IMR-90 (cell line): ENCODE data around the gene ZMAT5. TPM values are rescaled to one million over a fixed set of nuclear protein-coding genes. Genes with fewer than 3 reads are reported as not detected.

ENCODE experiments used
- ATAC-seq: fragments of 200-7000 bp; cut with Tn5 transposase; 2 replicates; pipeline ENCODE4 v1.9.1; 2020; ENCODE audit warnings: low read depth, mild to moderate bottlenecking, moderate library complexity
- BruUV-seq: library from RNA; stranded (reverse); fragments of 400-500 nt; replicated peaks from 2 replicates; lab custom pipeline; 2021; lab: Mats Ljungman, UMichigan
- CTCF ChIA-PET: fragments of 300-600 bp; formaldehyde crosslinking; extraction: SDS; loops from one replicate; lab custom pipeline; 2021; ENCODE audit warnings: antibody characterized with exemption; lab: Yijun Ruan, JAX
- POLR2A ChIA-PET: fragments of 300-600 bp; sonication (Branson Sonifier 250); formaldehyde crosslinking; loops from one replicate; lab custom pipeline; 2022; ENCODE audit warnings: antibody characterized with exemption; ENCODE audit not compliant: unreplicated experiment; lab: Charles Lee
- DNase-seq: peaks from one replicate; pipeline ENCODE4 v3.0.0; 2013
- H2AFZ ChIP-seq: replicated peaks from 2 replicates; pipeline ENCODE3; 2013; ENCODE audit warnings: low read length, mild to moderate bottlenecking; ENCODE audit not compliant: poor library complexity
- H2AK5ac ChIP-seq: 2 replicates; pipeline ENCODE4 v1.6.1; 2013; ENCODE audit warnings: low read depth, low read length, inconsistent platforms
- H2AK9ac ChIP-seq: replicated peaks from 2 replicates; pipeline ENCODE3; 2013; ENCODE audit warnings: mild to moderate bottlenecking, low read depth, low read length, moderate library complexity; ENCODE audit not compliant: poor library complexity
- H2BK120ac ChIP-seq: 2 replicates; pipeline ENCODE4 v1.6.1; 2013; ENCODE audit warnings: low read depth, low read length, inconsistent platforms
- H2BK15ac ChIP-seq: 3 replicates; pipeline ENCODE4 v1.6.1; 2013; ENCODE audit warnings: low read depth, low read length, inconsistent platforms
- H2BK20ac ChIP-seq: 2 replicates; pipeline ENCODE4 v1.6.1; 2013; ENCODE audit warnings: low read depth, mild to moderate bottlenecking, inconsistent platforms, low read length, moderate library complexity
- H2BK5ac ChIP-seq: 2 replicates; pipeline ENCODE4 v1.6.1; 2013; ENCODE audit warnings: mild to moderate bottlenecking, low read depth, low read length, inconsistent platforms; ENCODE audit not compliant: poor library complexity, severe bottlenecking
- H3K14ac ChIP-seq: replicated peaks from 2 replicates; pipeline ENCODE4 v1.6.1; 2013; ENCODE audit warnings: low read depth, low read length, inconsistent platforms
- H3K18ac ChIP-seq: 2 replicates; pipeline ENCODE4 v1.6.1; 2013; ENCODE audit warnings: low read depth, low read length, control low read depth
- H3K23ac ChIP-seq: 2 replicates; pipeline ENCODE4 v1.6.1; 2013; ENCODE audit warnings: low read depth, low read length, inconsistent platforms
- H3K27ac ChIP-seq: 2 replicates; pipeline ENCODE4 v1.5.1; 2013; ENCODE audit warnings: mild to moderate bottlenecking, control low read depth, low read length; ENCODE audit not compliant: insufficient read depth
- H3K27me3 ChIP-seq: 2 replicates; pipeline ENCODE4 v1.6.1; 2013; ENCODE audit warnings: low read length; ENCODE audit not compliant: control insufficient read depth, insufficient read depth
- H3K36me3 ChIP-seq: 2 replicates; pipeline ENCODE4 v1.6.1; 2013; ENCODE audit warnings: low read length, mixed read lengths; ENCODE audit not compliant: control insufficient read depth, insufficient read depth
- H3K4ac ChIP-seq: 2 replicates; pipeline ENCODE4 v1.6.1; 2013; ENCODE audit warnings: low read depth, low read length, inconsistent platforms
- H3K4me1 ChIP-seq: 2 replicates; pipeline ENCODE4 v1.6.1; 2013; ENCODE audit warnings: low read length, mixed read lengths; ENCODE audit not compliant: control insufficient read depth, insufficient read depth
- H3K4me2 ChIP-seq: 2 replicates; pipeline ENCODE4 v1.6.1; 2013; ENCODE audit warnings: low read depth, mild to moderate bottlenecking, control low read depth, low read length, moderate library complexity
- H3K4me3 ChIP-seq: 2 replicates; pipeline ENCODE4 v1.5.1; 2013; ENCODE audit warnings: low read depth, mild to moderate bottlenecking, control low read depth, low read length, moderate library complexity; ENCODE audit not compliant: insufficient read depth
- H3K56ac ChIP-seq: 2 replicates; pipeline ENCODE4 v1.6.1; 2013; ENCODE audit warnings: low read length, inconsistent platforms; ENCODE audit not compliant: insufficient read depth; ENCODE audit errors: extremely low read depth
- H3K79me1 ChIP-seq, 2 experiments: 2 replicates each; pipeline ENCODE4 v1.6.1; 2013; ENCODE audit warnings: low read length in 2 of 2, inconsistent platforms in 1 of 2, low read depth in 1 of 2
- H3K9ac ChIP-seq: 2 replicates; pipeline ENCODE4 v1.6.1; 2013; ENCODE audit warnings: low read depth, low read length, control low read depth
- H3K9me1 ChIP-seq: 2 replicates; pipeline ENCODE4 v1.6.1; 2013; ENCODE audit warnings: low read length, inconsistent platforms; ENCODE audit not compliant: insufficient read depth
- H3K9me3 ChIP-seq: 2 replicates; pipeline ENCODE4 v1.6.1; 2013; ENCODE audit warnings: low read length; ENCODE audit not compliant: control insufficient read depth, insufficient read depth
- H4K20me1 ChIP-seq: 2 replicates; pipeline ENCODE4 v1.6.1; 2013; ENCODE audit warnings: low read length, inconsistent platforms; ENCODE audit not compliant: insufficient read depth
- H4K5ac ChIP-seq: 2 replicates; pipeline ENCODE4 v1.6.1; 2013; ENCODE audit warnings: mild to moderate bottlenecking, low read depth, low read length, control low read depth
- H4K8ac ChIP-seq, 2 experiments: 2 replicates each; pipeline ENCODE4 v1.6.1; 2013; ENCODE audit warnings: low read depth in 2 of 2, low read length in 2 of 2, control low read depth in 1 of 2, inconsistent platforms in 1 of 2
- H4K91ac ChIP-seq: 2 replicates; pipeline ENCODE4 v1.6.1; 2013; ENCODE audit warnings: low read depth, low read length, inconsistent platforms; ENCODE audit not compliant: insufficient read depth
- MAFK ChIP-seq: IDR thresholded peaks from 2 replicates; pipeline ENCODE4 v1.6.1; 2012; ENCODE audit warnings: low read depth, low read length, improper control_type of control experiment
- WGBS, 2 experiments: methylation state at CpG; one replicate each; pipeline versions ENCODE4 v1.1.5 to v1.1.7; 2013; ENCODE audit warnings: missing lambda C conversion rate in 2 of 2; ENCODE audit not compliant: insufficient read length in 1 of 2; ENCODE audit errors: extremely low coverage in 2 of 2; 5-methylcytosine and 5-hydroxymethylcytosine counted together
- dilution Hi-C: fragments of 300-500 bp; cut with HindIII; formaldehyde crosslinking; loops from one replicate; pipeline ENCODE4 v1.14.3; 2018; ENCODE audit warnings: low sequenced_read_pairs; ENCODE audit not compliant: unreplicated experiment
- in situ Hi-C: fragments of 300-500 bp; cut with MboI; formaldehyde crosslinking; loops from 3 replicates; pipeline ENCODE4 v1.14.3; 2019; ENCODE audit warnings: low sequenced_read_pairs, inconsistent platforms, mixed read lengths
- intact Hi-C: fragments of 100-400 bp; cut with micrococcal nuclease; formaldehyde crosslinking; loops from 2 replicates; pipeline ENCODE4 v1.10.0; 2022
- polyA plus RNA-seq, 3 experiments: library from polyadenylated mRNA; depleted of rRNA; stranded (reverse); fragments of >200 nt; gene quantifications; 2 replicates each; pipeline ENCODE4 v1.2.3, GENCODE V29; 2012; ENCODE audit warnings: low replicate concordance in 1 of 3
- total RNA-seq: library from RNA; depleted of rRNA; stranded (reverse); fragments of >200 nt; gene quantifications from 2 replicates; pipeline ENCODE4 v1.2.3, GENCODE V29; 2012

Gene ZMAT5
- total and polyA plus RNA-seq, 2 of the 4 experiments (the other 2 are of a cell fraction), result 21.7 to 31.8 TPM

DNA sequence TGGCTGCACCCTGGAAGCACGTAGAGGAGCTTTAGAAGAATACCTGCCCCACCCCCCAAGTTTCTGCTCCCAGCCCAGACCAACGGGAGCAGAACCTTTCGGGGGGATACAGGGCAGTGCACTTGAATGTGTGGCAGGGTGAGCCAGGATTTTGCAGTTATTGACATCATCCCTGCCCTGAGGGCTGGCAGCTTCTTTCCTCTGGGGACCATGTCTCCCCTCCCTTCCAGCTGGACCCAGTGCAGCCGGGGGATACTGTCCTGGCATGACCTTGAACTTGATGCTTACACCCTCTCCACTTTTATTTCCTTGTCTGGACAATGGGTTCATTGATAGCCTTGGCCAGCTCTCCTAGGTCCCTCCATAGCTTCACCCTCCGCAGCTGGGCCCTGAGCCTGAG is 51.1 kb downstream of the ZMAT5 start:
- WGBS, 2 experiments, result 50% methylated on average over 1 of the region's 5 CpGs; no CpG with 5 or more reads in 1 of the 2 experiments
- CTCF ChIA-PET, result no interaction called here
- no peak overlapping the region for H4K5ac ChIP-seq
- no peak overlapping the region for H3K9ac ChIP-seq
- ATAC-seq, result no peak
- H2AK5ac ChIP-seq, result no peak overlapping the region
- no peak overlapping the region for H2BK20ac ChIP-seq
- no peaks in the 10 kb centered on the region for H3K79me1 ChIP-seq
- H3K9me1 ChIP-seq, result no peaks in the 10 kb centered on the region
- H3K4ac ChIP-seq, result no peak overlapping the region
- BruUV-seq, result no TSS peak
- peaks cover 11% of the 10 kb centered on the region for H4K20me1 ChIP-seq
- no peak overlapping the region for H2AFZ ChIP-seq
- H3K27ac ChIP-seq, result no peak overlapping the region
- intact Hi-C loops, result no loop called here
- POLR2A ChIA-PET, result no interaction called here
- H4K8ac ChIP-seq, result no peak overlapping the region
- H3K56ac ChIP-seq, result no peak overlapping the region
- H2BK120ac ChIP-seq, result no peak overlapping the region
- DNase-seq, result no peak
- no peaks in the 10 kb centered on the region for H3K36me3 ChIP-seq
- no peak overlapping the region for H3K23ac ChIP-seq
- no peak overlapping the region for H3K4me2 ChIP-seq
- in situ Hi-C loops, result no loop called here
- no peaks in the 10 kb centered on the region for H3K4me1 ChIP-seq
- H4K91ac ChIP-seq, result no peak overlapping the region
- no peak overlapping the region for H2AK9ac ChIP-seq
- no peaks in the 10 kb centered on the region for H3K9me3 ChIP-seq
- H3K18ac ChIP-seq, result no peak overlapping the region
- no peak overlapping the region for H3K14ac ChIP-seq
- H2BK15ac ChIP-seq, result no peak overlapping the region
- no peak overlapping the region for H3K4me3 ChIP-seq
- TF ChIP-seq MAFK, result no peak
- H3K27me3 ChIP-seq, result peaks cover 65% of the 10 kb centered on the region
- dilution Hi-C loops, result no loop called here
- H2BK5ac ChIP-seq, result no peak overlapping the region
